ENCODE data around the gene SAT1.
"Not testable (repeated sequence)": the region's sequence is repeated elsewhere in the genome, so short reads cannot be mapped to it uniquely, and the experiment has no call there.

Gene SAT1

GRCh38 chrX:23782863-23783588 lies at the start of gene SAT1:
SAT1 (plus strand) TSS chrX:23783173; CDS start chrX:23783352, 179 bp downstream.
- DNase-seq: peak; percentile 54

DNA sequence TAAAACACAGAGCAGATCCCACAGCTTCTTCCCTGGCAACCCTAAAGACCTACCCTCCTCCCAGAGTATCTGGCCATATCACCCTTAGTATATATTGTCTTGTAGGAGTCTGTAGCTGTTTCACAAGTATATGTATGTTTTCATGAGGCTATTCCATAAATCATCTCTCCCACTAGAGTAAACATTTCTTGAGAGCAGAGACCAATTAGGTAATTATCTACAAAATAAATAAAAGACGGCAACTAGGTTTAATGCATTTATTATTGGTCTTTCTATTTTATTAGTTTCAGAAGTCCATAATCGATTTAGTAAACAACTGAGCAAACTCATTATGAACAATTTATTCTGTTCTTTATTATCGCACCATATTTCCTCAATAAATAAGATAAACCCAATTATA lies 46.9 kb upstream of the SAT1 start:
- no peak for DNase-seq

GRCh38 chrX:23737413-23737812 lies 45.6 kb upstream of the SAT1 start:
- DNase-seq: no peak

GRCh38 chrX:23742174-23742696 lies 40.7 kb upstream of the SAT1 start:
- DNase-seq: peak; percentile 85

DNA sequence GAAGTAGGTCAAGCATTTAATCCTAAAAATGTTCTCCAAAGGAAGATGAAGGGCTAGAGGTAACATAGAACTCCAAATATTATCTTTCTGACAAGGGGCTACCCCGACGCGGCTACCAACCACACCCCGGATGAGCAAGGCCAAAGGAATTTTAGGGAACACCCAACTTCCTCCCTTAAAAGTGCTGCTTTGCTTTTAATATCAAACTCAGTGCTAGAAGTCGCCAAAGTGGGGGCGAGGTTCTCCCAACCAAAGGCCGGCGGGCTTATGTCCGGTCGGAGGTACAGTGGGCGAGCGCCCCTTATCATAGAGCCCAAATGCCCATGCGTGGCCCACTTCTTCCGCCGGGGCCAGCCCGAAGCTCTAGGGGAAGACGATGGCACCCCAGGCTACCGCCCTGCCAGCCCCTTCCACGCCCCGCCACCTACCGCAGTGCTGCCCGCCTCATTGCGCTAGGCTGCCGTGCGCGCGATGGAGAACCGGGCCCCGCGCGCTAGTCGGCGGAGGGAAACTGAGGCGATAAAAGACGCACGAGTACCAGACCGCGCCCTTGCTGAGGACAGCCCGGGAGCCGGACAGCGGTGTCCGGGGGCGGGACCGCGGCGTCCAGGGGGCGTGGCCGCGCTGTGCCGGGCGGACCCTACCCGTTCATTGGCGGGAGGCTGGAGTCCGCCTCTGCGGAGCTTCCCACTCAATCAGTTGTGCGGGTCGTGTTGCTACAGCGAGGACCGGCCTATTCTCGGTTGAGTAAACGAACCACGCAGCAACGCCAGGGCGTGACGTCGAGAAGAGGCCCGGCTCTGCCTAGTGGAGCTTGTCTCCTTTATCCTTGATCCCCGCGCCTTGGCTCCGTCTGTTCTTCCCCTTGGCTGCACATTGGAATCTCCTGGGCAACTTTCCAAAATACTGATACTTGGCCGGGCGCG lies 40.0 kb upstream of the SAT1 start, which contains the start of gene ACOT9:
Gene ACOT9, minus strand, starts transcription at position 580 of the 926 bp plus-strand sequence. Its CDS starts 132 bp downstream, at position 448.
- peak; percentile 86 for DNase-seq

- not testable (repeated sequence) for DNase-seq
These were observed 39.4 kb upstream of the SAT1 start for GRCh38 chrX:23743623-23743971.

DNA sequence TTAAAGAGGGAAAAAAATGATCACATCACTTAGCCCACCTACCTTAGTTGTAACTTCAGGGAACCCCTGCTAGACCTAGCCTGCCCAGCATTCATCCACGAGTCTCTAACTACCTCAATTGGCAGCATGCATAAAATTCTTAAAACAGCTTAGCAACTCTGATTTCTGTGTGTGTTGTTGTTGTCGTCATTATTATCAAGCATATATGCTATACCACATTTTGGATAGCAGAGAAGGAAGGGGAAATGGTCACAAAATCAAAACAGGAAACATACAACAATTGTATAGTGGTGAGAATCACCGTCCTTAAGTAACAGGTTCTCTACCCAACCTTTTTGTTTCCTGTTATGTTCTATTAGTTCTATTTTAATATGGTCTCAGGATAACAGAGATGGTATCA lies 37.2 kb upstream of the SAT1 start:
- no peak for DNase-seq

GRCh38 chrX:23749129-23749528 lies 33.8 kb upstream of the SAT1 start:
- DNase-seq: no peak

- no peak for DNase-seq
These were observed 33.4 kb upstream of the SAT1 start for GRCh38 chrX:23749576-23749975.

- no peak for DNase-seq
These were observed 30.1 kb upstream of the SAT1 start for GRCh38 chrX:23752740-23753415.

GRCh38 chrX:23754664-23755063 lies 28.3 kb upstream of the SAT1 start:
- no peak for DNase-seq

GRCh38 chrX:23756165-23756564 lies 26.8 kb upstream of the SAT1 start:
- no peak for DNase-seq

- DNase-seq: no peak
These were observed 23.2 kb upstream of the SAT1 start for GRCh38 chrX:23759821-23760220.

DNA sequence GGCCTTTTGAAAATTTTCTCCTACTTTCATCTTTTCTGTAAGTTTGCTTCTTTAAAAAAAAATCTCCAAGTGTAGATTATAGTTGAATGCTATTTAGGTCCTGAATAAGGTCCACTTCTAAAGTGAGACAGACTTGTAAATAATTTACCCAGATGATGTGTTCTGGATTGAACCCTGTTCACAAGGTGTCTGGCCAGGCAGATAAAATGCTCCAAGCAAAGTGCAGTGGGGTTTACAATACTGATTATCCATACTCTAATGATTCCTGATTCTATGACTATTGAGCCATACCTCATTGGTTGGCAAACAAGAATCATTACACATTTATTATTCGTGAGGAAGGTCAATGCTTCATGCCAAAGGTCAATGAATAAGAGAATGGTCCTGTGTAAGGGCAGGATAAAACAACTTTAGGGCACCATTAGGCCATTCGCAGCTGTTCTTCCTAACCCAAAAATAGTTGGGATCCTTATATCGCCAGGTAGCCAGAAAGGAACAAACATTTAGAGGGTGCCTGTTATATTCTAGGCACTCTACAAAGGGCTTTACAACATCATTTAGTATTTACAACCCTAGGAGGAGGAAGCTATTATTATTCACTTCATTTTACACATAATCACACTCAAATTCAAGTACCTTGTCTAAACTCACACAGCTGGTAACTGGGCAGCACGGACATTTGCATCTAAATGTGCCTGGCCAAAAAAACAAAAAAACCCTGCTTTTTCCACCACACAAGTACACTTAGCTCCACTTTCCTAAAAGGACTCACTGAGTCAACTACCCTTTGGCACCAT lies 18.6 kb upstream of the SAT1 start:
- no peak for DNase-seq

- peak; percentile 30 for DNase-seq
These were observed 17.5 kb upstream of the SAT1 start for GRCh38 chrX:23765449-23765848.

GRCh38 chrX:23765868-23766267 lies 17.1 kb upstream of the SAT1 start:
- DNase-seq: no peak

- no peak for DNase-seq
These were observed 16.1 kb upstream of the SAT1 start for GRCh38 chrX:23766650-23767551.

- no peak for DNase-seq
These were observed 12.8 kb upstream of the SAT1 start for GRCh38 chrX:23770142-23770541.

GRCh38 chrX:23771086-23771485 lies 11.9 kb upstream of the SAT1 start:
- DNase-seq: not testable (repeated sequence)

- no peak for DNase-seq
These were observed 9.3 kb upstream of the SAT1 start for GRCh38 chrX:23773601-23774175.

DNA sequence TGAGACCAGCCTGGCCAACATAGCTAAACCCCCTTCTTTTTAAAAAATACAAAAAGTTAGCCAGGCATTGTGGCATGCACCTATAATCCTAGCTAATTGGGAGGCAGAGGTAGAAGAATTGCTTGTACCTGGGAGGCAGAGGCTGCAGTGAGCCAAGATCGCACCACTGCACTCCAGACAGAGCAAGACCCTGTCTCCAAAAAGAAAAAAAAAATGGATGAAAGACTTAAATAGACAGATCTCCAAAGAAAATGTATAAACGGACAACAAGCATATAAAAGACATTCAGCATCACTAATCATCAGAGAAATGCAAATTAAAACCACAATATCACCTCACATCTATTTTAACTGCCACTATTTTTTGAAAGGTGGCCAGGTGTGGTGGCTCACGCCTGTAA lies 6.6 kb upstream of the SAT1 start:
- DNase-seq: no peak

Measured in NCI-H524 treated with DMSO at 0.1 percent for 48 hours (cell line).